Measurements from ENCODE around the gene INPP1.

The INPP1 gene

DNA sequence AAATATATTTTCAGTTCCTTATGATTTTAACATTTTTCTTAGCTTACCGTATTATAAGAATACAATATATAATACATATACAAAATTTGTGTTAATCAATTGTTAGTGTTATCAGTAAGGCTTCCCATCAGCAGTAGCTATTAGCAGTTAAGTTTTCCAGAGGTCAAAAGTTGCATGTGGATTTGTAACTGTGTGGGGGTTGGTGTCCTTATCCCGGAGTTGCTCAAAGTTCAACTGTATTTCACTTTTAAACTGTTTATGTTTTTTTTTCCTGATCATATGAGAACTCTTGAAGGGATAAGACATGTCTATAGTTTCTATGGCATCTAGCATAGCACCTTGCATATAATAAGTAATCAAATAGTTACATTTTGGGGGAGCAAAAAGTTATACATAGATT, 52.9 kb downstream of the INPP1 start:
- H3K9ac ChIP-seq (ENCODE audit: low read depth, low read length): no peak overlapping the region
- H3K4me1 ChIP-seq (ENCODE audit: control insufficient read depth, insufficient read depth, low read length): no peaks in the 10 kb centered on the region
- no peak overlapping the region for H3K4me3 ChIP-seq (ENCODE audit: low read length)
- H3K27me3 ChIP-seq (ENCODE audit: control insufficient read depth, insufficient read depth, low read length): no peaks in the 10 kb centered on the region
- H3K9me3 ChIP-seq (replicated peaks; ENCODE audit: low read length): no peaks in the 10 kb centered on the region
- H3K4me2 ChIP-seq (ENCODE audit: low read length): no peak overlapping the region
- H3K36me3 ChIP-seq (ENCODE audit: insufficient read depth, low read length): no peaks in the 10 kb centered on the region

DNA sequence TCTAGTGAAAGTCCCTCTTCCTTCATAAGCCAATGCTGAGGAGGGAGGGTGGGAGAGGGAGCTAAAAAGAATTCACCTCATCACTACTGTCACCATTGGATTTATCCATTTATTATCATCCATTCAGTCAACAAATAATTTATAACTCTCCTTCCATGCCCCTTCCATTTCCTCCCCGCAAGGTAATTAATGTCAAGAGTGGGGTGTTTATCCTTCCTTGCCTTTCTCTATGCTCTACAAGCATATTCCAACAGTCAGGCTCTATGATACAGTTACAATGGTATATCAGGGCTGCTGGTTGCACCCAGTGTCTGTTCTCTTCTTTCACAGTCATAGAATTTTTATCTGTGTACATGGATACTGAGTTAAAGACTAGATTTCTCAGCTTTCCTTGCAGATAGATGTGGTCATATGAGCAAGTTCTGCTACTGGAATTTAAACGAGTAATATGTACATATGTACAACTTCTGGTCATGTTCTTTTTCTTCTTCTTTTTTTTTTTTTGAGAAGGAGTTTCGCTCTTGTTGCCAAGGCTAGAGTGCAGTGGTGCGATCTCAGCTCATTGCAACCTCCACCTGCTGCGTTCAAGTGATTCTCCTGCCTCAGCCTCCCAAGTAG, 59.7 kb downstream of the INPP1 start:
- Histone ChIP-seq H3K9ac (ENCODE audit: low read depth, low read length) (no peak overlapping the region), H3K27me3 (ENCODE audit: control insufficient read depth, insufficient read depth, low read length) (peaks cover 9% of the 10 kb centered on the region), H3K9me3 (replicated peaks; ENCODE audit: low read length) (no peaks in the 10 kb centered on the region), H3K36me3 (ENCODE audit: insufficient read depth, low read length) (no peaks in the 10 kb centered on the region), H3K4me1 (ENCODE audit: control insufficient read depth, insufficient read depth, low read length) (peaks cover 8% of the 10 kb centered on the region), H3K4me3 (ENCODE audit: low read length) (no peak overlapping the region), H3K4me2 (ENCODE audit: low read length) (no peak overlapping the region)

DNA sequence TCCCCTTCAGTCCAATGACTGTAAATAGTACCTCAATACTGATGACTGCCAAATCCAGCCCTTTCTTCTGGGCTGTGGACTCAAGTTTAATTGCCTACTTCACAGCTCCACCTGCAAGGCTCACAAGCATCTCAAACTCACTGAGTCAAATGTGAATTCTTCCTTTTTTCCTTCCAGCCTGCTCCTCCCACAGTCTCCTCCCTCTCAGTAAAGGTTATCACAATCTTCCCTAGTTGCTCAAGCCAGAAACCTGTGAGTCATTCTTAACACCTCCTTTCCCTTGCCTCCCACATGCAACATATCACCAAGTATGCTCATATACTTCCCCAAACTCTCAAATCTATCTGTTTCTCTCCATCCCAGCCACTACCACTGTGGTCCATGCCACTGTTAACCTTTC, 61.1 kb downstream of the INPP1 start:
- H3K4me3 ChIP-seq (ENCODE audit: low read length): no peak overlapping the region
- H3K9ac ChIP-seq (ENCODE audit: low read depth, low read length): no peak overlapping the region
- H3K4me2 ChIP-seq (ENCODE audit: low read length): no peak overlapping the region
- peaks cover 8% of the 10 kb centered on the region for H3K4me1 ChIP-seq (ENCODE audit: control insufficient read depth, insufficient read depth, low read length)
- no peaks in the 10 kb centered on the region for H3K9me3 ChIP-seq (replicated peaks; ENCODE audit: low read length)
- H3K36me3 ChIP-seq (ENCODE audit: insufficient read depth, low read length): no peaks in the 10 kb centered on the region
- H3K27me3 ChIP-seq (ENCODE audit: control insufficient read depth, insufficient read depth, low read length): peaks cover 13% of the 10 kb centered on the region

DNA sequence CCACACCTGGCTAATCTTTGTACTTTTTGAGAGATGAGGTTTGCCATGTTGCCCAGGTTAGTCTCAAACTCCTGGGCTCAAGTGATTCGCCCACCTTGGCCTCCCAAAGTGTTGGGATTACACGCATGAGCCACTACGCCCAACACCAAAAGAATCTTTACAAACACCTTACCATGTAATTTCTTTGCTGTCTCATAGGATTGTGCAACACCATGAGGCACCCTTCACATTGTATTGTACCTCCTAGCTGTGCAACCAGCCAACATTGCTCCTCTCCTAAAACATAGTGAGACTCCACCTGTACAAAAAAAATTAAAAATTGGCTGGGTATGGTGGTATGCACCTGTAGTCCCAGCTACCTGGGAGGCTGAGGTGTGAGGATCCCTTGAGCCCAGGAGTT, 61.7 kb downstream of the INPP1 start:
- Histone ChIP-seq H3K36me3 (ENCODE audit: insufficient read depth, low read length) (no peaks in the 10 kb centered on the region), H3K9ac (ENCODE audit: low read depth, low read length) (no peak overlapping the region), H3K4me2 (ENCODE audit: low read length) (no peak overlapping the region), H3K9me3 (replicated peaks; ENCODE audit: low read length) (no peaks in the 10 kb centered on the region), H3K4me1 (ENCODE audit: control insufficient read depth, insufficient read depth, low read length) (peaks cover 8% of the 10 kb centered on the region), H3K27me3 (ENCODE audit: control insufficient read depth, insufficient read depth, low read length) (peaks cover 13% of the 10 kb centered on the region), H3K4me3 (ENCODE audit: low read length) (no peak overlapping the region)

DNA sequence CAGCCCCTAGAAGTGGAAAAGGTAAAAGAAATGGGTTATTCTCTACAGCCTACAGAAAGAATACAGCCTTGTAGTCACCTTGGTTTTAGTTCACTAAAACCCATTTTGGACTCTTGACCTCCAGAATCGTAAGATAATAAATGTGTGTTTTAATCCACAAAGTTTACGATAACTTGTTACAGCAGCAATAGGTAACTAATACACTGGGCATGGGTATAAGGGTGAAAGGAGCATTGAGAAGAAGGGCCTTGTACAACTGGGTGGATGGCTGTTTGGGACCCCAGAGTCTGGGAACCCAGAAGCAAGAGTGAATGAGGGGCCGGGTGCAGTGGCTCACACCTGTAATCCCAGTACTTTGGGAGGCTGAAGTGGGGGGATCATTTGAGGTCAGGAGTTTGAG, 62.6 kb downstream of the INPP1 start:
- no peak overlapping the region for H3K4me3 ChIP-seq (ENCODE audit: low read length)
- no peak overlapping the region for H3K4me2 ChIP-seq (ENCODE audit: low read length)
- H3K36me3 ChIP-seq (ENCODE audit: insufficient read depth, low read length): no peaks in the 10 kb centered on the region
- peaks cover 8% of the 10 kb centered on the region for H3K4me1 ChIP-seq (ENCODE audit: control insufficient read depth, insufficient read depth, low read length)
- no peak overlapping the region for H3K9ac ChIP-seq (ENCODE audit: low read depth, low read length)
- H3K27me3 ChIP-seq (ENCODE audit: control insufficient read depth, insufficient read depth, low read length): peaks cover 13% of the 10 kb centered on the region
- no peaks in the 10 kb centered on the region for H3K9me3 ChIP-seq (replicated peaks; ENCODE audit: low read length)

DNA sequence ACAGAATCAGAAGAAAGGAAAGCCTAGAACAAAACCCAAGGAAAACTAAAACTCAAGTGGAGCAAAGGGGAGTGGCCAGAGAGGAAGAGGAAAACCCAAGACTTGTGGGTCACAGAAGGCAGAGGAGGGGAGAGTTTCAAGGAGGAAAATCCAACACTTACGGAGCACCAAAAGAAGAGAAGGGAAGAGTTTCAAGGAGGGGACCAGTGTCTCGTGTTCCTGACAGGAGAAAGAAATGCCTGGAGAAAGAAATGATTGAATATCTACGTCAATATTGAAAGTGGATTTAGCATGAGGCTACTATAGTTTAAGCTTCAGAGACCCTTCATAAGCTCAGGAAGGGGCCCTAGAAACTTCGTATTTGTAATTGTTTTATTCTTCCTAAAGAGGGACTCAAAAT, 63.4 kb downstream of the INPP1 start:
- Histone ChIP-seq H3K9ac (ENCODE audit: low read depth, low read length) (no peak overlapping the region), H3K27me3 (ENCODE audit: control insufficient read depth, insufficient read depth, low read length) (peaks cover 13% of the 10 kb centered on the region)

DNA sequence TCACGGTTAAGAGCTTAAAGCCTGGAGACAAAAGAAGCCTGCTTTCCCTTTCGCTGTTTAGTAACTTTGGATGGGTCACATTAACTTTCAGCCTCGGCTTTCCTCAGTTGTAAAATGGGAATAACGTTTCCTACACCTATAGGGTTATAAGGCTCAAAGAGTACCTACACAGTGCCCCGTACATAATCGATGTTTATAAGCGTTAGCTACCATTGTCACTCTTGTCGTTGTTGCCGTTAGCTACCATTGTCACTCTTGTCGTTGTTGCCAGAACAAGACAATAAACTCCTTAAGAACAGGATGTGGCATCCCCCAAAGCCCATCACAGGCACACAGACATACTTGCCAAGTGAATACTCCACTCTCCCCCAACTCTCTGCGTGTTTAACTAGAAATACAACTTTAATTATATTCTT, 63.9 kb downstream of the INPP1 start:
- Histone ChIP-seq H3K4me1 (ENCODE audit: control insufficient read depth, insufficient read depth, low read length) (peaks cover 8% of the 10 kb centered on the region), H3K4me2 (ENCODE audit: low read length) (peak overlapping the region; percentile 93), H3K36me3 (ENCODE audit: insufficient read depth, low read length) (no peaks in the 10 kb centered on the region), H3K4me3 (ENCODE audit: low read length) (no peak overlapping the region), H3K27me3 (ENCODE audit: control insufficient read depth, insufficient read depth, low read length) (peaks cover 13% of the 10 kb centered on the region), H3K9ac (ENCODE audit: low read depth, low read length) (no peak overlapping the region), H3K9me3 (replicated peaks; ENCODE audit: low read length) (no peaks in the 10 kb centered on the region)

More for the DNA sequence above, 63.4 kb downstream of the INPP1 start:
- no peak overlapping the region for H3K4me2 ChIP-seq (ENCODE audit: low read length)
- no peaks in the 10 kb centered on the region for H3K9me3 ChIP-seq (replicated peaks; ENCODE audit: low read length)
- peaks cover 8% of the 10 kb centered on the region for H3K4me1 ChIP-seq (ENCODE audit: control insufficient read depth, insufficient read depth, low read length)
- no peak overlapping the region for H3K4me3 ChIP-seq (ENCODE audit: low read length)
- H3K36me3 ChIP-seq (ENCODE audit: insufficient read depth, low read length): no peaks in the 10 kb centered on the region

DNA sequence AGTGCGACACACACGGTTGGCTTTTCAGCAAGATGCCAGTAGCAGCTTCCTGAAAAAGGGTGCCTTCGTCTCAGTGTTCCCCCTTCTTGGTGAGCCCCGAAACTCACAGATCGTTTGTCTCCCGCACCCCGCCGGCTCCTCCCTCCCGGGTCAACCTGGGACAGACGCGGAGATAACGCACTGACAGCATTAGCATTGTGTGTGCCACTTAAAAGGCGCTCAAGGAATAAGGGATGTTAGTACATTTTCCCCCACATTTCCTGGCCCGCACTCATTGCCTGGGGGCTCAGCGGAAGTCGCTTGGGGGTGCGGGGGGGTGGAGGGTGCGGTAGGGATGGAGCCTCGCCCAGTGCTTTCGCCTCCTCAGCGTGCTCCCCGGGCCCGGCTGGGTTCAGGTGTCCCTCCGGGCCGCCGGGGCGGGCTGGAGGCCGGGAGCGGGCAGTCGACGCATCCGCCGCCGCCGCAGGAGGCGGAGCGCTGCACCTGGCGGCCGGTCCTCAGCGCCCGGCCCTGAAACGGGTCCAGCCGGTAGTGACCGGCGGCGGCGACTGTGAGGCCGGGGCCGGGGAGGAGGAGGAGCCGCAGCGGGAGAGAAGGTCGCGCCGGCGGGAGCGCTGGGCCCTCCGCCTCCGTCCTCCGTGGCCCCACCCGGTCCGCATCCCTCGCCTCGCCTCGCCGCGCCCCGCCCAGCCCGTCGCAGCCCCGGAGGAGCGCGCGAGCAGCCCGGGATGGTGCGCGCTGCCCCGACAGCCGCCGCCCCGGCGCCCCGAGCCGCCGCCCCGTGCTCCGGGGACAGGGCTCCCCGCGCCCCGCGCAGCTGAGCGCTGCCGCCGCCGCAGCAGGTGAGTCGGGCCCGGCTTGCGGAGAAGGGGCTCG, 64.5 kb downstream of the INPP1 start, which contains the start of gene MFSD6:
MFSD6 (plus strand) TSS at position 694 of the 876 bp plus-strand sequence. CDS start 27,675 bp downstream, outside the sequence.
- Histone ChIP-seq H3K9ac (ENCODE audit: low read depth, low read length) (peak within 1 kb of the TSS; percentile 74), H3K36me3 (ENCODE audit: insufficient read depth, low read length) (no peaks in the 10 kb centered on the region), H3K4me1 (ENCODE audit: control insufficient read depth, insufficient read depth, low read length) (peaks cover 8% of the 10 kb centered on the region)

DNA sequence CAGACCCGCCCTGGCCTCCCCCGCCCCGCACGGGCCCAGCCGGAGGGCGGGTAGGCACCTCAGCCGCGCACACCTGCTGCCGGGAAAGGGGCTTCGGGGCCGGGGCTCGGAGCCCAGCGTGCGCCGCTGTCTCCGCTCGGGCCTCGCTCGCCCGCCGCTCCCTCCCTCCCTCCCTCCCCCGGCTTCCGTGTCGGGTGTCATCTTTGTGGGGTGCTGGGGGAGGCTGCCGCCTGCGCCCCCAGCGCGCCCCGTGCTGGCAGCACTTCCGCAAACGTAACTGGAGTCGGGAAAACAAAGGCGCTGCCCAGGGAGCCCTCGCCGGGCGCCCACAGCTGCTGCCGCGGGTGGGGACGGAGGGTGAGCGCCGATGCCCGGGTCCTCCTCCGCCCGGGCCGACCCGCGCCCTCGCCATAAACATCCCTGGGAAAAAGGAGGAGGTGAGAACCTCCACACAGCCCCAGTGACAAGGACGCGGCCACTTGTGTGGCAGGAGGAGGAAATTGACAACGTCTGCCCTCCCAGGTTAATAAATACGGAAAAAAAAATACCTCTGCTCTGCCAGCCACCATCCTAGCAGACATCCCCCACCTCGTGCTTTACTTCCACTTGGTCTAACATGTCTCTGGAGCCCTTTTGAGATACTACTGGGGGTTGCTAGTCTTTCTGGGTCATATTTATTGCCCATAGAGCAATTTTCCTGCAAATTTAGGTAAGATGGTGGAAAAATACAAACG, 65.3 kb downstream of the INPP1 start:
- H3K27me3 ChIP-seq (ENCODE audit: control insufficient read depth, insufficient read depth, low read length): peaks cover 13% of the 10 kb centered on the region
- no peaks in the 10 kb centered on the region for H3K9me3 ChIP-seq (replicated peaks; ENCODE audit: low read length)
- peak overlapping the region; percentile 93 for H3K4me2 ChIP-seq (ENCODE audit: low read length)
- no peaks in the 10 kb centered on the region for H3K36me3 ChIP-seq (ENCODE audit: insufficient read depth, low read length)
- H3K4me3 ChIP-seq (ENCODE audit: low read length): peak overlapping the region; percentile 76
- H3K9ac ChIP-seq (ENCODE audit: low read depth, low read length): peak overlapping the region; percentile 74
- peaks cover 8% of the 10 kb centered on the region for H3K4me1 ChIP-seq (ENCODE audit: control insufficient read depth, insufficient read depth, low read length)

More for the DNA sequence above, 64.5 kb downstream of the INPP1 start, which contains the start of gene MFSD6:
- Histone ChIP-seq H3K4me2 (ENCODE audit: low read length) (peak within 1 kb of the TSS; percentile 93), H3K4me3 (ENCODE audit: low read length) (peak within 1 kb of the TSS; percentile 76), H3K27me3 (ENCODE audit: control insufficient read depth, insufficient read depth, low read length) (peaks cover 13% of the 10 kb centered on the region), H3K9me3 (replicated peaks; ENCODE audit: low read length) (no peaks in the 10 kb centered on the region)

DNA sequence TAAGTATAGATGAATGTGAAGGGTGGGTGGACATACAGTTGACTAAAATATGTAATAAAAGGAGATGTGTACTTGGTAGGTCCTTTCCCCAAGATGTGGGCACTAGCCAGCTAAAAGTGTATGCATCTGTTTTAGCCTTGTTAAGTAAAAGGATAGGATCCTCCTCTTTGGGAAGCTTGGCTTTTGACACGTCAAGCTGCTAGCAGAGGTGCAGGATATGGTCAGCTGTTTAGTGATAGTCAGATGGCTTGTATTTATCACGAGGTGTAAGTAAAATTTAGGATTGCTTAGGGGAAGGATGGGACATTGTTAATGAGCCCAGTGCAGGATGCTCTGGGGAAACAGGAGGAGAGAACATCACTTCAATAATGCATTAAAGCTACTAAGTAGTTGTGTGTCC, 66.2 kb downstream of the INPP1 start:
- Histone ChIP-seq H3K9me3 (replicated peaks; ENCODE audit: low read length) (no peaks in the 10 kb centered on the region), H3K36me3 (ENCODE audit: insufficient read depth, low read length) (no peaks in the 10 kb centered on the region), H3K4me3 (ENCODE audit: low read length) (no peak overlapping the region), H3K27me3 (ENCODE audit: control insufficient read depth, insufficient read depth, low read length) (peaks cover 6% of the 10 kb centered on the region), H3K4me2 (ENCODE audit: low read length) (no peak overlapping the region), H3K9ac (ENCODE audit: low read depth, low read length) (no peak overlapping the region), H3K4me1 (ENCODE audit: control insufficient read depth, insufficient read depth, low read length) (peaks cover 8% of the 10 kb centered on the region)

DNA sequence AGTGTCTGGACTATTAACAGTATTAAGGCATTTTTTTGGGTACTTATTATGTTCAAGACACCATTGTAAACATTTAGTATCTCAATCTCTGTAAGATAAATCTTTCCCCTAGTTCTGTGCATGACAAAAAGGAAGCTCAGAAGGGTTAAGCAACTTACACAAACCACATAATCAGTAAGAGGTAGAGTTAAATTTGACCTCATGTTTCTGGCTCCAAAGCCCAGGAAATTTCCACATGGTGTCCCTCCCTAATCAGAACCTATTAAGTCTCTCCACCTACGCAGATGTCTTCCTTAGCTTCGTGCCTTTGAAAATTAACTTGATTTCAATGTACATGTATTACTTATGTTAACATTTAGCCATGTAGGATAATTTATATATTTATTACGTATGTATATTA, 66.8 kb downstream of the INPP1 start:
- H3K9me3 ChIP-seq (replicated peaks; ENCODE audit: low read length): no peaks in the 10 kb centered on the region
- no peaks in the 10 kb centered on the region for H3K36me3 ChIP-seq (ENCODE audit: insufficient read depth, low read length)
- H3K4me3 ChIP-seq (ENCODE audit: low read length): no peak overlapping the region
- H3K4me2 ChIP-seq (ENCODE audit: low read length): no peak overlapping the region
- no peak overlapping the region for H3K9ac ChIP-seq (ENCODE audit: low read depth, low read length)
- peaks cover 8% of the 10 kb centered on the region for H3K4me1 ChIP-seq (ENCODE audit: control insufficient read depth, insufficient read depth, low read length)
- H3K27me3 ChIP-seq (ENCODE audit: control insufficient read depth, insufficient read depth, low read length): peaks cover 4% of the 10 kb centered on the region
